HG03521 (cell line): ENCODE results near the gene GGT5.
"Not testable (repeated sequence)": the region's sequence is repeated elsewhere in the genome, so short reads cannot be mapped to it uniquely, and the experiment has no call there.

Experiments
- ATAC-seq: cut with Tn5 transposase; IDR thresholded peaks from one replicate; pipeline ENCODE4 v1.9.1; 2021; ENCODE audit warnings: mild to moderate bottlenecking, moderate library complexity; ENCODE audit not compliant: unreplicated experiment

GGT5 gene

GRCh38 chr22:24207264-24208011 is 37.4 kb downstream of the GGT5 start:
- ATAC-seq: no peak

GRCh38 chr22:24206460-24207263 is 38.2 kb downstream of the GGT5 start:
- not testable (repeated sequence) for ATAC-seq

DNA sequence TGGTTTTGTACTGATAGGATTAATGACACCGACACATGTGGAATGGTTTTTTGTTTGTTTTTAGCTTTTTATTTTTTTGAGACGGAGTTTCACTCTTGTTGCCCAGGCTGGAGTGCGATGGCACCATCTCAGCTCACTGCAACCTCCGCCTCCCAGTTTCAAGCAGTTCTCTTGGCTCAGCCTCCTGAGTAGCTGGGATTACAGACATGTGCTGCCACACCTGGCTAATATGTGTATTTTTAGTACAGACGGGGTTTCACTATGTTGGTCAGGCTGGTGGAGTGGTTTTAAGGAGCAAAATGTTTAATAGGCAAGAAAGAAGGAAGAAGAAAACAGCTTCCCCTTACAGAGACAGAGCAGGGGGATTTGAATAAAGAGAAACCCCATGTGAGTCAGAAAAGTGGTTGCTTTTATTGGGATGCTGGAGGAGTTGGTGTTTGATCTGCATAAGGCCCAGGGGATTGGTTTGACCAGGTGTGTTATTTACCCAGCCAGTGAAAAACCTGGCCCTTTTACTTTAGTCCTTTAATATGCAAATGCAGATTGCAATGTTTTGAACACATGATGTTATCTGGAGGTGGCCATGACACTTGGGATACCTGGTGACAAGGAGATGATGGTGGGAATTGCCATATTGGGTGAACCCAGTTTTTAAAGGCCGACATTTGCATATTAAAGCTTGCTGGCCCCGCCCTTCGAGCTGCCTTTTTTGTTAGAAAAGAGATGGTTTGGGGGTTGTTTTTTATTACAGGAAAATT is 39.3 kb downstream of the GGT5 start:
- ATAC-seq: no peak

GRCh38 chr22:24203856-24204255 is 41.0 kb downstream of the GGT5 start:
- ATAC-seq: not testable (repeated sequence)

GRCh38 chr22:24201681-24202614 is 42.9 kb downstream of the GGT5 start:
- ATAC-seq: no peak

DNA sequence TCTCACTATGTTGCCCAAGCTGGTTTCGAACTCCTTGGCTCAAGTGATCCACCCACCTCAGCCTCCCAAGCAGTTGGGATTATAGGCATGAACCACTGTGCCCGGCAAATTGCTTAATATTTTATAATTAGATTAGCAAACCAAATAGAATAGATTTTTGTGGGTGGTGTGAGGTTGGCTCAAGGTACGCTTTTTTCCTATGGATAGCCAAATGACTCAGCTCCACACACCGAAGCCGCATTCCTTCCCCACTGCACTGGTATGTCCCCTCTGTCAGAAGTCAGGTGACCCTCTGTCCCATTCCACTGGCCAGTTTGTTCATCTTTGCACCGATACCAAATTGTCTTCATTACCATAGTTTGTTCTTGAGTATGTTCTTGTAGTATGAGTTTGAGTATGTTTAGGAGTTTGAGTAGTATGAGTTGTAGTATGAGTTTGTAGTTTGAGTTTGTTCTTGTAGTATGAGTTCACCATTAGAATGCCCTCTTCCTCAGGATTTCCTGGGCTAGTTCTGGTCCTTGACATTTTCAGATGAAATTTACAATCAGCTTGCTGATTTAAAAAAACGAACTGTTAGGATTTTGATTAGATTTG is 44.2 kb downstream of the GGT5 start:
- no peak for ATAC-seq

DNA sequence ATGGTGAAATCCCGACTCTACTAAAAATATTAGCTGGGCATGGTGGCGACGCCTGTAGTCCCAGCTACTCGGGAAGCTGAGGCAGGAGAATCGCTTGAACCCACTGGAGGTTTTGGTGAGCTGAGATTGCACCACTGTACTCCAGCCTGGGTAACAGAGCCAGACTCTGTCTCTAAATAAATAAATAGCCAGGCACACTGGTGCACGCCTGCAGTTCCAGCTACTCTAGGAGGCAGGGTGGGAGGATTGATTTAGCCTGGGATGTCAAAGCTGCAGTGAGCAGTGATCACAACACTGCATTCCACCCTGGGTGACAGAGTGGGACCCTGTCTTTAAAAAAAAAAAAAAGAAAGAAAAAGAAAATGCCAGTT is 46.2 kb downstream of the GGT5 start:
- ATAC-seq: no peak

- ATAC-seq: no peak
Measured at GRCh38 chr22:24191893-24192292, 53.0 kb downstream of the GGT5 start.

GRCh38 chr22:24191381-24191841 is 53.5 kb downstream of the GGT5 start:
- ATAC-seq: no peak

DNA sequence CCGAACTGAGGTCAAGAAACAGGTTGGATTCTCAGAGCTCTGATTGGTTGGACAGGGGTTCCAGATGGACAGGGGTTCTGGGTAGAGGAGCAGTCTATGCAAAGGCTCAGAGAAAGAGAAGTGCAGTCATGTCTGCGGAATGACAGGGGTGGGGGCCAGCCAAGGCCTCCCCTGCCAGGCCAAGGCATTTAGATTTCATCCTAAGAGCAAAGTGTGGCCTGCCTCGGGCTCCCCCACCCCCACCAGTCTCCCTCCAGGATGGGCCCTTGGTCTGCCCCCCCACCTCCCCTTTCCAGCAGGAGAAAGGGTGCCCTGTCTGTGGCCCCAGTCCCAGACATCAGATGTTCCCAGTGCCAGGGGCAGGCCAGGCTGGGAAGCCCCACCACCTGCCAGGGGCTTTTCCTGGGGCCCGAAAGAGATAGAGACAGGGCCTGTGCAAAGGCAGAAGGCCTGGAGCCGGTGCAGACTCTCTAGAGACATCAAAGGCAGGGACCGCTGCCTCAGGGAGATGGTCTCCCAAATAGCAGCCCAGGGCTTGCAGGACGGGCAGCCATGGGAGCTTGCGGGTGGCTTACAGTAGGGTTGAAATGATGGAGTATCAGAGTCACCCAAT is 54.2 kb downstream of the GGT5 start:
- ATAC-seq: no peak

DNA sequence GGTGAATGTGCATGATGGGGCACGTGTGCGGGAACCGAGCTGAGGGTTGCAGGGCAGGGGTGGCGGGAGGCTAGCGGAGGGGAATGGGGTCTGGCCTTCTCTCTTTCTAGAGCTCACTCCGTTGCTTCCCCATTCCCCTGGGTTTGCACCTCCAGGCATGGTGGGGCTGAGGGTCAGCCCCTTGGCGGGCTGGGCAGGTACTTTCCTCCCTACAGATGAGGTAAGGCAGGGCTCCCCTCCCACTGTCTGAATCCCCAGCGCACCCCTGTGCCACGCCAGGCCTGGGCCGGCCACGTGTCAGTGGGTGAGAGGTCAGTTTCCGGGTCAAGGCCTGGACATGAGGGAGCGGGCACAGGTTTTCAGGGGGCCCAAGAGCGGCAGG is 54.7 kb downstream of the GGT5 start:
- ATAC-seq: no peak

- ATAC-seq: no peak
Measured at GRCh38 chr22:24189249-24190158, 55.4 kb downstream of the GGT5 start.

- ATAC-seq: no peak
Measured at GRCh38 chr22:24188705-24189248, 56.1 kb downstream of the GGT5 start.

- no peak for ATAC-seq
Measured at GRCh38 chr22:24187731-24188644, 56.9 kb downstream of the GGT5 start.

DNA sequence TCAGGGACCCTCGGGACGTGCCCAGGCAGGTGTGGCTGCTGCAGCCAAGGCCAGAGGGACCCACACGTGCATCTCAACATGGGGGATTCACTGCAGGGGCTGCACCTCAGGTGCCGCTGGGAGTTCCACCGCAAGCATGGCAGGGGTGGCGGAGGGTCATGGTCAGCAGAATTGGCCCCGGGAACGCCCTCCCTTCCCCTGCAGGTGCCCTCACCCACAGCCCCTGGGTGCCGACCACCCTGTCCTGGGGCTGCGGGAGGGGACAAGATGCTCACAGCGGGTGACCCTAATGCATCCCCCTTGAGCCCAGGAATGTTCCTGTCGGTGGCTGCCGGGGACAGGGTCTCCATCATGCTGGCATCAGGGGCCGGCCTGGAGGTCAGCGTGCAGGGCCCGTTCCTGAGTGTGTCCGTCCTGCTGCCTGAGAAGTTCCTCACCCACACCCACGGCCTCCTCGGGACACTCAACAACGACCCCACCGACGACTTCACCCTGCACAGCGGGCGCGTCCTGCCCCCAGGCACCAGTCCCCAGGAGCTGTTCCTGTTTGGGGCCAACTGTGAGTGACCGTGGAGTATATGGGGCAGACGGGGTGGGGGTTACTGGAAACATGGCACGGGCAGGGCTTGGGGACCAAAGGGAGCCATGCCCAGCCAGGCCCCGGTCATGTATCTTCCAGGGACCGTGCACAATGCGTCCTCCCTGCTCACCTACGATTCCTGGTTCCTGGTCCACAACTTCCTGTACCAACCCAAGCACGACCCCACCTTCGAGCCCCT is 57.8 kb downstream of the GGT5 start:
- ATAC-seq: no peak

DNA sequence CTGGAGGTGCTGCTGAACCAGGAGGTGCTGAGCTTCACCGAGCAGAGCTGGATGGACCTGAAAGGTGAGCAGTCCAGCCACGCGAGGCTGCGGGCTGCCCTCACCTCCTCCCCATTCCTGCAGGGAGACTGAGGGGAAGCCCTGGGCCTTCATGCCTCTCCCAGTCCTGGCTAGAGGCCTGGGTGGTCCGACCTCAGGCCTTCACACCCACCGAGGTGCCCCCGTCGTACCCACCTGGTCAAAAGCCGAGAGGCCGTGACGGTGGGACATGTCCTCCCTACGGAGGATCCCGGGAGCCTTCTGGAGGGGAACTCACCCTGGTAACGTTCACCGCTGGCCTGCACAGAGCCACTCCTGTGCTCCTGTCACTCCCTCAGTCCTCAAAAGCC is 58.5 kb downstream of the GGT5 start:
- no peak for ATAC-seq
